Breast epithelium (tissue), 3 donors: Measurements from ENCODE around the gene SGTB.

Experiments
- POLR2A ChIP-seq: fragments of 450-650 bp; IDR thresholded peaks from one replicate; pipeline ENCODE4 v1.6.1; 2016; ENCODE audit warnings: antibody characterized with exemption, mild to moderate bottlenecking, moderate library complexity
- TF ChIP-seq, protein P1 (sequence below), 3 donors: fragments of 450-650 bp; IDR thresholded peaks; one replicate each; pipeline ENCODE4 v1.5.1; 2016 to 2017; ENCODE audit warnings: antibody characterized with exemption in 3 of 3, mild to moderate bottlenecking in 3 of 3, moderate library complexity in 3 of 3

DNA sequence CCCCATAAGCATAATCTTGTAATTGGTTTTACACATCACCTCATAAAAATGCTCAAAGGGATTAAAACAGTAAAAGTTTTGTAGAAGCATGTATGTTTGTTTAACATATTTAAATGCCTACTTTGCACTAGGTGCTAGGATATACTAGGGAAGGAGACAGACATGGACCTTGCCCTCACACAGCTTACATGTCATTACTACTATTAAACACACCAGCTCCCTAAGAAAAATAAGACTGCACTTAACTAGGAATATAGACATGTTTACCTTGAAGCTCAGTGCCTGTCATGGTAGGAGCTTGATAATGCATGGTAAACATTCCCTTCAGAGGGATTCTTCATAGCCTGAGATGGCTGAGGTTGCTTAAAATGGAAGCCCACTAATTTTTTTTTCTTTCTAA lies 90.9 kb downstream of the SGTB start:
- TF ChIP-seq, protein P1, sequence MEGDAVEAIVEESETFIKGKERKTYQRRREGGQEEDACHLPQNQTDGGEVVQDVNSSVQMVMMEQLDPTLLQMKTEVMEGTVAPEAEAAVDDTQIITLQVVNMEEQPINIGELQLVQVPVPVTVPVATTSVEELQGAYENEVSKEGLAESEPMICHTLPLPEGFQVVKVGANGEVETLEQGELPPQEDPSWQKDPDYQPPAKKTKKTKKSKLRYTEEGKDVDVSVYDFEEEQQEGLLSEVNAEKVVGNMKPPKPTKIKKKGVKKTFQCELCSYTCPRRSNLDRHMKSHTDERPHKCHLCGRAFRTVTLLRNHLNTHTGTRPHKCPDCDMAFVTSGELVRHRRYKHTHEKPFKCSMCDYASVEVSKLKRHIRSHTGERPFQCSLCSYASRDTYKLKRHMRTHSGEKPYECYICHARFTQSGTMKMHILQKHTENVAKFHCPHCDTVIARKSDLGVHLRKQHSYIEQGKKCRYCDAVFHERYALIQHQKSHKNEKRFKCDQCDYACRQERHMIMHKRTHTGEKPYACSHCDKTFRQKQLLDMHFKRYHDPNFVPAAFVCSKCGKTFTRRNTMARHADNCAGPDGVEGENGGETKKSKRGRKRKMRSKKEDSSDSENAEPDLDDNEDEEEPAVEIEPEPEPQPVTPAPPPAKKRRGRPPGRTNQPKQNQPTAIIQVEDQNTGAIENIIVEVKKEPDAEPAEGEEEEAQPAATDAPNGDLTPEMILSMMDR (IDR thresholded peaks at IDR 0.05) = no peak
- TF ChIP-seq POLR2A = no peak
